Skeletal muscle tissue (tissue), 5 donors: ENCODE measurements around the gene CCDC112. TPM values are rescaled to one million over a fixed set of nuclear protein-coding genes. Genes with fewer than 3 reads are reported as not detected.

Source experiments
- H3K27ac ChIP-seq: one replicate; pipeline ENCODE4 v1.7.0; 2013; ENCODE audit warnings: mild to moderate bottlenecking, low read depth, low read length, inconsistent platforms
- H3K27me3 ChIP-seq, 3 donors: one replicate each; pipeline ENCODE4 v1.7.0; 2013; ENCODE audit warnings: low read length in 3 of 3; ENCODE audit not compliant: control insufficient read depth in 3 of 3, insufficient read depth in 3 of 3
- H3K36me3 ChIP-seq, 3 donors: one replicate each; pipeline ENCODE4 v1.7.0; 2013; ENCODE audit warnings: low read length in 3 of 3; ENCODE audit not compliant: control insufficient read depth in 3 of 3, insufficient read depth in 3 of 3
- H3K4me1 ChIP-seq, 3 donors: one replicate each; pipeline ENCODE4 v1.7.0; 2013; ENCODE audit warnings: low read length in 3 of 3, mild to moderate bottlenecking in 3 of 3; ENCODE audit not compliant: control insufficient read depth in 3 of 3, insufficient read depth in 3 of 3
- H3K4me3 ChIP-seq, 3 donors: one replicate each; pipeline ENCODE4 v1.7.0; 2013; ENCODE audit warnings: low read length in 3 of 3
- H3K9ac ChIP-seq, 3 donors: one replicate each; pipeline ENCODE4 v1.7.0; 2013; ENCODE audit warnings: low read length in 3 of 3, mild to moderate bottlenecking in 3 of 3, moderate library complexity in 2 of 3, low read depth in 1 of 3
- H3K9me3 ChIP-seq, 3 donors: one replicate each; pipeline ENCODE4 v1.7.0; 2013; ENCODE audit warnings: low read length in 3 of 3; ENCODE audit not compliant: control insufficient read depth in 3 of 3
- small RNA-seq: library from RNA; depleted of rRNA; stranded (forward); fragments of <200 nt; gene quantifications from one replicate; pipeline ENCODE3, GENCODE V24; 2014
- total RNA-seq: library from RNA; depleted of rRNA; stranded (reverse); fragments of >200 nt; gene quantifications from one replicate; pipeline ENCODE4 v1.2.3, GENCODE V29; 2014
- donor health status: Osteomylitis.

The CCDC112 gene
- total RNA-seq, 1 donor from 2014 or later, result 1.0 TPM

DNA sequence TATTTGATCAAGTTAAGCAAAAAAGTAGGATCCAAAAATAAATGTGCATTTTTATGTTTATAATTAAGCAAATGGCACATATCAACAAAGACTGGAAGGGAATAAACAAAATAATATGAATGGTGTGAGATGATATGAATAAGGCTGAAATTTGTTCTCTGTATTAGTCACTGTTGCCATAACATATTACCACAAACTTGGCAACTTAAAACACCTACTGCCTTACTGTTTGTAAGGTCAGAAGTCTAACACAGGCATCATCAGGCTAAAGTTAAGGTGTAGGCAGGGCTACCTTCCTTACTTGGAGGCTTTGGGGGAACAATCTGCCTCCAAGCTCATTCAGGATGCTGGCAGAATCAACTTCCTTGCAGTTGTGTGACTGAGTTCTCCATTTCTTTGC lies 53.0 kb downstream of the CCDC112 start:
- Histone ChIP-seq H3K36me3 (peaks cover 4 to 24% (median 10%) of the 10 kb centered on the region in 3 donors), H3K27me3 (no peaks in the 10 kb centered on the region), H3K4me1 (peaks cover 0 to 9% (median 4%) of the 10 kb centered on the region in 3 donors), H3K27ac (no peak overlapping the region), H3K4me3 (no peak overlapping the region), H3K9me3 (no peaks in the 10 kb centered on the region), H3K9ac (no peak overlapping the region)

DNA sequence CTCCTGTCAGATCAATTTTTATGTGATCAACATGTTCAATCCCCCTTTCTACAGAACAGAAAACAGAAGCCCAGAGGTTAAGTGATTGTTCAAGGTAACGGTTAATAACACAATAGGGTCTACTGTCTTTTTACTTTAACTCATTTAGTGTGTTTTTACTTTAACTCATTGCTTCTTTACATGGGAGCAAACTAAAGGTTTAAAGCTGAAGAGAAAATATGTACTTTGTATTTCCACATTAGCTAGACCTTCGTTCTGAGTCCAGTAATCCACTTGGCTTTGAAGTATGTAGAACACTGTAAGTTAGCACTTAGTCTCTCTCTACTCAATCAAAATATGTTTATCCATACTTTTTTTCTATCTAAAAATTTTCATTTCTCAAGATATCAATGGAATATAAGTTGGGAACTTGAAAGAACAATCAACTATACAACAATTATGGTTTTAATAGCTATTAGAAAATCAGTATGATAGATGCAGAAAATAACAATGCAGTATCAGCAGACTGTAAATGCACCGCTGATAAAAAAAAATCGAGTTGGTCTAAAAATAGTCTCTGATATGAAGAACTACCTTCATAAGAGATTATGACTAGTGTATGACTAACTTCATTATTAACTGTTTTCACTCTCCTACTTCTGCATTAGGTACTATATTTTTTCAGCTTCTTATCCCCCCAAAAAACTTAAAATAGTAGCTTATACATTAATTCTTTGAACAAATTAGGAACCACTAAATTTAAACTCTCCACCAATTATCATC lies 54.4 kb downstream of the CCDC112 start:
- Histone ChIP-seq H3K9me3 (no peaks in the 10 kb centered on the region), H3K9ac (no peak overlapping the region), H3K27me3 (no peaks in the 10 kb centered on the region), H3K4me1 (peaks cover 0 to 9% (median 4%) of the 10 kb centered on the region in 3 donors), H3K36me3 (peaks cover 4 to 24% (median 10%) of the 10 kb centered on the region in 3 donors), H3K4me3 (no peak overlapping the region), H3K27ac (no peak overlapping the region)

DNA sequence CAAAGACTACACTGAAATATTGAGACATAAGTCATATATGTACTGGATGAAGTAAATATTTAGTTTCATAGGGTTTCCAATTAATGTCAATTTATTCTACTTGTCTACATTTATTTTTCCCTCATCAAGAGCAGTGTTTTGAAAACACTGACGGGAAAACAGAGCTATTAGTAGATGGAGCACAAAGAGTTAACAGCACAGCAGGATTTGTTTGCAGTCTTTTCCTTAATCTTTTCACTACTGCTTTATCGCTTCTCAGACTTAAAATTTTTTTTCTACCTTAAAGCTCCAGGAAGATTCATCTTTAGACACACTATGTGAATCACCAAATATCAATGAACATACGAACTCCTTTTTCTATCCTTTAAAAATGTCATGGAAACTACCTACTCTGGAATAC lies 59.4 kb downstream of the CCDC112 start:
- H3K4me3 ChIP-seq, result no peak overlapping the region
- H3K9me3 ChIP-seq, result no peaks in the 10 kb centered on the region
- H3K36me3 ChIP-seq, result peaks cover 7 to 30% (median 10%) of the 10 kb centered on the region in 3 donors
- no peaks in the 10 kb centered on the region for H3K27me3 ChIP-seq
- no peak overlapping the region for H3K27ac ChIP-seq
- H3K9ac ChIP-seq, result no peak overlapping the region
- no peaks in the 10 kb centered on the region for H3K4me1 ChIP-seq

DNA sequence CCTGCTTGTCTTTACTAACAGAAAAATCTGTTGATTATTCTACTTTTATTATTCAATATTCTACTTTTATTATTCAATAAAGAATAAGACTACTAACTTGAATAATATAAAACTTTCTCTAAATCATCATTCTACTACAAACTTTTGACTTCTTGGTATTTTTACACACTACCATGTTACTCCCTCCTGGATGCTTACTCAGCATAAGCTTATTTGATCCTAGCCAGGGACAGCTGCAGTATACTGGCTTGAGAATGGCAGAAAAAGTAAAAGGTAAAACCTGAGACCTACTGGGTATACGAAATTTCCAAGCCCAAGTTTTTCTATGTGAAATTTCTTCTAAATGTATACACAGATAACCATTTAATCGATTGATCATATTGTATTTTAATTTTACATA lies 59.9 kb downstream of the CCDC112 start:
- Histone ChIP-seq H3K9ac (no peak overlapping the region), H3K36me3 (peaks cover 7 to 30% (median 12%) of the 10 kb centered on the region in 3 donors), H3K27me3 (no peaks in the 10 kb centered on the region), H3K9me3 (no peaks in the 10 kb centered on the region), H3K27ac (no peak overlapping the region), H3K4me3 (no peak overlapping the region), H3K4me1 (no peaks in the 10 kb centered on the region)

DNA sequence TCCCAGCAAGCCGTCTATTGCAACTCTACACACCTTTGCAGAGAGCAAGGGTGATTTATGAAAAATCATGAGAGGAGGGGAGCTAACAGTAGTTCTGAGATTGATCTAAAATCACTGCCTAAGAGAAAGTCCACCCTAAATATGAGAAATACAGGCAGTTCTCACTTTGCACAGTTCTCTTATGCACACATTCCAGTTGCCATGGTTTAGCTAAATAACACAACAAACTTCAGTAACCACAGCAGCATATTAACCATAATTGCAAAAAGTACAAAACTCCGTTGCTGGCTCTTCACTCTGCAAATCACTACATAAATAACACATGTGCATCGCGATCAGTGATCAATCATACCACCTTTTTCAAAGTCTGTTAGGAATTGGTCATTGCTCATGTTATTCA lies 64.9 kb downstream of the CCDC112 start:
- Histone ChIP-seq H3K4me3 (no peak overlapping the region), H3K36me3 (peaks cover 8 to 26% (median 18%) of the 10 kb centered on the region in 3 donors), H3K27ac (no peak overlapping the region), H3K9ac (no peak overlapping the region), H3K27me3 (no peaks in the 10 kb centered on the region), H3K9me3 (no peaks in the 10 kb centered on the region), H3K4me1 (no peaks in the 10 kb centered on the region)

DNA sequence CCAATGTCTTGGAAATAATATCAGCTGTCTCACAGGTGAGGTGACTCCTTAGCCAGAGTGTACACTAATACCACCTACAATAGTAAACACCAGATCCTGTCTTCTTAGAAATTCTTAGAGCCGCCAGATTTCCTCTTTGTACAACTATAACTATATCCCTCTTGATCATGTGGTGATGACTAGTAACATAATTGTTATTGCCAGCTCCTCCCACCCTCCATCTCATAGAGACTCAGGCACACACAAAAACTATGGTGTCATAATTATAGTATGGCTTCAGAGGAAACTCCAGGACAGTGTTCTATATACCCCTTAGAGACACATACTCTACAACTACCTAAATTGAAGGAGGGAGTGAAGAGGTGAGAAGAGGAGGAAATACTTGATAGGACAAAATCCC lies 66.8 kb downstream of the CCDC112 start:
- Histone ChIP-seq H3K4me1 (no peaks in the 10 kb centered on the region), H3K9ac (no peak overlapping the region), H3K36me3 (peaks cover 6 to 19% (median 18%) of the 10 kb centered on the region in 3 donors), H3K4me3 (no peak overlapping the region), H3K27ac (no peak overlapping the region), H3K27me3 (no peaks in the 10 kb centered on the region), H3K9me3 (no peaks in the 10 kb centered on the region)

DNA sequence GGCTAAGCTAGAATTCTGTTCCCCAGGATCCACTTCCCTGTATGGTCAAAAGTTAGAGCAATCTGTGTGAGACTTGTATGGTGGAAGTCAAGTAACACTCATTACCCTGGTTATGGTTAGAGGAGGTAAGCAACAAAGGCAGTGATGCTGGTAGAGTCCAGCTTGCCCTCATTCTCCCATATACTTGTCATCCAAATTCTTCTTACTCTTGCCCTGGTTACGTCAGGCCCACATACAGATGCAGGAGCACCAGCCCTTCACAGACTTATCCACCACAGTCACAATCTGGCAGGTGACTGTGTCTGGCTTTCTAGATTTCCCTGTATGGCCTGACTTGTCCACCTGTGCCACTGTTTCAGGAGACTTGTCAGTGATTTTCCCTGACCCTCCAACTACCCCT lies 69.2 kb downstream of the CCDC112 start:
- H3K9me3 ChIP-seq, result no peaks in the 10 kb centered on the region
- no peak overlapping the region for H3K4me3 ChIP-seq
- H3K9ac ChIP-seq, result no peak overlapping the region
- no peaks in the 10 kb centered on the region for H3K4me1 ChIP-seq
- no peak overlapping the region for H3K27ac ChIP-seq
- H3K27me3 ChIP-seq, result no peaks in the 10 kb centered on the region
- H3K36me3 ChIP-seq, result peaks cover 11 to 20% (median 19%) of the 10 kb centered on the region in 3 donors

Small RNA genes within 50 kb of the gene (small RNA-seq; reads per million reads assigned to genes)
- gene HMGN1P15, result not detected

Other genes starting within 250 kb of the CCDC112 start
- gene TRIM36, start 126.7 kb downstream of the CCDC112 start, total RNA-seq, result 2.6 TPM
- gene PGGT1B, start 33.8 kb downstream of the CCDC112 start, total RNA-seq, result 14.1 TPM
- gene FEM1C, start 248.1 kb upstream of the CCDC112 start, total RNA-seq, result 39.1 TPM